KBM-7 (cell line): ENCODE data around the gene DNAJB13.
"Not testable (repeated sequence)": the region's sequence is repeated elsewhere in the genome, so short reads cannot be mapped to it uniquely, and the experiment has no call there.

Source experiments
- DNase-seq: peaks from one replicate; pipeline ENCODE4 v3.0.0-alpha.2; 2015
- in situ Hi-C: fragments of 300-500 bp; cut with MboI; formaldehyde crosslinking; loops from 2 replicates; pipeline ENCODE4 v1.14.3; 2020; ENCODE audit warnings: low sequenced_read_pairs, low pct_unique_long_range_greater_than_20kb, mixed read lengths

The DNAJB13 gene

DNA sequence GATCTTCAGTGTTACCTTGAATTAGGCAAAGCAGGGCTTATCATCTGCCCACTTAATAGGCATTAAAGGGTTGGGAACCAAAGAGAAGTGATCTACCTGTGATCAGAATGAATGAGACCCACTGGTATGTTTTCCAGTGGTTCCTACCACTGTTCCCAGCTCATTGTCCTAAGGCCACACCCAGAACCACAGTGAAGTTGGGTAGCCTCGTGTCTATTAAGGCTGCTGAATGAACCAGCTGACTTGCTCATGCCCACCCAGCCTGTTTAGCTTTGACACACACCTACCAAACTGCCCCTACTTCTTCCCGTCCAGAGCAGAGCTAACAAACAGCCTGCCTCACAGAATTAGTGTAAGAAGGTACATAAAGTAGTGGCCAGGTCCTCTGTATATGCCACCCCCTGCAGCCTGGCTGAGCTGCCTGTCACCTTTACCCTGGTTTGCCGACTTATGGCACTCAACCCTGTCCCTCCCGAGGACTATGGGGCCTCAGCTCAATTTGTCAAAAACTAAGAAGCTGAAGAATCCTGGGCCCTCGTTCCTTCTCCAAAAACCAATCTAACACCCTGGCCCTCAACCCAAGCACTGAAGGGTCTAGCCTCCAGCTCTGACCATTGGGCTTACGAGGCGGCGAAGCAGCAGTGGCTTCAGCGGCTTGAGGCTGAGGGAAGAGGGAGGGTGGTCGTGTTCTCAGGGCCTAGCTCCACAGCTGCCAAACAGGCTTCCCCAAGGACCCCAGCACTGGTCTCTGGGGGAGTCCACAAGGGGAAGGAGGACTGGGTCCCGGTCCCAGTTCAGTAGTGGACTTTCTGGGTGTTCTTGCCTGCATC lies 22.0 kb downstream of the DNAJB13 start:
- DNase-seq, result no peak
- in situ Hi-C loops, result no loop called here

DNA sequence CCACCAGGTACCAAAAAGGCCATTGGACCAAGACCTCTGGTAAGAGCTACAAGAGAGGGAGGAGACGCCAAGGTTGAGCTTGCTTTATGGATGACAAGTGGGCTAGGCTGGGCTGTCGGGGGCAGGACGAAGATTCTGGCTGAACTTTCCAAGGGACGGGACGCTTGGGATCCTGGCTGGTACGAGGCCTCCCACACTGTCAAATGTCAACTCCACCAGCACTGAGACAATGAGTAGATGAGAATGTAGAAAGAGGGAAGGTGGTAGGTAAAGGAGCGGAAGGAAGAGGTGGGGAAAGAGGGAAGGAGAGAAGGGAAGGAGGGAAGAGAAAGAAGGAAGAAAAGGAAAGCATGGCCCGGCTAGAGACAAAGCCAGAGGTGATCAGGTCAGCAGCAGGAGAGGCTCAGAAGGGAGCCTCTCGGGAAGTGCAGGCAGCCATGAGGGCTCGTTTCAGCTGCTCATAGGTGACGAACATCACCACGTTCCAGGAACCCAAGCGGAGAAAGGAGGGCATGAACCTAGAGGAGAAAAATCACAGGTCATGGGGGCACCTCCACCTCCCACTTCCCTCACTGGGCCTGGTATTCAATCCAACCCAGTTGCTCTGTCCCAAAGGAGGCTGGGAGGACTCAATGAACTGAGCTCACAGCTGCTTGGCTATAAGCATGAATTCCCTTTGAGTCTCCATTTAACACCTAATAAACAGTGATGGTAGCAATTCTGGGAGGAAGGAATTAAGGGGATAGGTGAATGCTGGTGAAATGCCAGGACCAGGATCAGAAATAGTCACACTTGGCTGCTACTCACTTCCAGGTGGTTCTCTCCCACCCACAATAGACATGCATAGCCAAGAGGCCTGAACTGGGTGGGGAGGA lies 24.0 kb downstream of the DNAJB13 start:
- in situ Hi-C loops, result no loop called here
- DNase-seq, result no peak

DNA sequence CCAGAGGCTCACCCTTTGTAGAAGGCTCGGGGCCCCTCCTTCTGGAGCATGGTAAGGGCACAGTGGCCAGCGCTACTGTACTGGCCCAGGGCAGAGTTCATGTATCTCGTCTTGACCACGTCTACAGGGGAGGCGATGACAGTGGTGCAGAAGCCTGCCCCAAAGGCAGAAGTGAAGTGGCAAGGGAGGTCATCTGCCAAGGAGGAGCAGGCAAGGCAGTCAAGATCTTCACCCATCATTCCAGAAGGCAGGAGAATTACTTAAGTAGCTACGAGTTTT lies 24.6 kb downstream of the DNAJB13 start:
- no peak for DNase-seq
- in situ Hi-C loops, result no loop called here

DNA sequence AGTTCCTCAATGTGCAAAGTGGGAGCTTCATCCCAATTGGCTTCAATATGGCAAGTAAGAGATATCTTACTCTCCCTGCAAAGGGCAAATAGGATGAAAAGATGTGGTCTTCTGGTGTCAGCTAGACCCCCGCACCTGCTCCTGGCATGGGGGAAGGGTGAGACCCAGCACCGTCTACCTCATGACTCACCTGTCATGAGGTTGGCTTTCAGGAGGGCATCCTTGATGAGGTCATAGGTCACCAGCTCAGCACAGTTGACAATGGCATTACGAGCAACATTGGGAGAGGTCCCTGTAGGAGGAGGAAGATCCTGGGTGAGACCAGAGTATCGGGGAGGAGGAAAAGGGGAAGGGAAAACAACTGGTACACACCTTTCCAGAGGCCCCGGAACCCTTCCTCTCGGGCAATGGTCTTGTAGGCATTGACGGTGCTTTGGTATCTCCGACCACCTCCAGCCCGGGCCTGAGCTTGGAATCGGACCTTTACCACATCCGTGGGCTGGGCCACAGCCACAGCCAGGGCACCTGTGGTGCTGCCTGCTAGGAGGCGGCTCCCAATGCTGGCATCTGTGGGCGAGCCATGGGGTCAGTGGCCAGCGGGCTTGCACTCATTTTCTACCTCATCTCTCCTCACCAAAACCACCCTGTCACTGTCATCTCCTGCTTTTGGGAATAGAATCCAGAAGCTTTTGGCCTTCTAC lies 25.8 kb downstream of the DNAJB13 start:
- no peak for DNase-seq
- in situ Hi-C loops, result no loop called here

DNA sequence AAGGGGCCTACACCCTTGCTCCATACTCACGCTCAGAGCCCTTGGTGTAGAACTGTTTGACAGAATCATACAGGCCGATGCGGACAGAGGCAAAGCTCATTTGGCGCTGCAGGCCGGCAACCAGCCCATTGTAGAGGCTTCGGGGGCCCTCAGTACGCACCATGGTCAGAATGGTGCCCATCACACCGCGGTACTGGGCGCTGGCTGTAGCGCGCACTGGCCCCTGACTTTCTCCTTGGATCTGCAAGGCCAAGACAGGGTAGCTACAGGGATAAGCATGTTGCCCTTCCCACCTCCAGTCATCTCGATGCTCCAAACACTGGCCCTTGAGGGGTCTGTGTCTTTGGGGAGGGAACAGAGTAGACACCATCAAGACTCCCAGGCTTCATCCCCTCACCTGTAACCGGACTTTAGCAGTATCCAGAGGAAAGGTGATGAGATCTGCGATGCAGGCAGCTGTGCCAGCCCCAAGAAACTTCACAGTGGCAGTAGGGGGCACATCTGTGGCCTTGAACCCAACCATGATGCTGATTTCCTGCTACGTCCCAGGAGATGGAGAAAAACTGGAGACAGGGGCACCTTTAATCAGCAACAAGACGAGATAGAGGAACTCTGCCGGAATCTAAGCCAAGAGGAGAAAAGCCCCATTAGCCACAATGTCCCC lies 27.2 kb downstream of the DNAJB13 start:
- DNase-seq, result no peak
- in situ Hi-C loops, result no loop called here

DNA sequence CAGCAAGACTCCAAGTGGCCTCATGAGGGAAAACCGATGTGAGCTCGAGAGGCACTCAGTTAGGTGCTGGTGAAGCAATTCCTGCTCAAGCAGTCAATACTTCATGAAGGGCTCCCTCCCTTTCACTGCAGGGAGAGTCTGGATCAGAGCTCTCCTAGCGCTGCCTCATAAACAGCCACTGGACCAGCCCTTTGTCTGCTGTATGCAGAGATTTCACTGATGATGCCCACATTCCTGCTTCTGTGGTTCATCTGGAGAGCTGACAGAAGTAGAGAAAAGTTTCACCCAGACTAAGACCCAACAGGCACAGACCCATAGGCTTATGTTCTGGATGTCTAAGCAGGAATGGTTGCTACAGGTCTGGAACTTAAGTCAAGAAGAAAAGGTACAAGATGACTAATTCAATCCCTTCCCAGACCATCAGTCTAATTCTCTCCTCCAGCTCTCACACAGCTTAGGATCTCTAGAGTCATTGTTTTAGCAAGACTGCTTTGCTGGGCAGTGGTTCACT lies 27.8 kb downstream of the DNAJB13 start:
- in situ Hi-C loops, result no loop called here
- DNase-seq, result no peak

DNA sequence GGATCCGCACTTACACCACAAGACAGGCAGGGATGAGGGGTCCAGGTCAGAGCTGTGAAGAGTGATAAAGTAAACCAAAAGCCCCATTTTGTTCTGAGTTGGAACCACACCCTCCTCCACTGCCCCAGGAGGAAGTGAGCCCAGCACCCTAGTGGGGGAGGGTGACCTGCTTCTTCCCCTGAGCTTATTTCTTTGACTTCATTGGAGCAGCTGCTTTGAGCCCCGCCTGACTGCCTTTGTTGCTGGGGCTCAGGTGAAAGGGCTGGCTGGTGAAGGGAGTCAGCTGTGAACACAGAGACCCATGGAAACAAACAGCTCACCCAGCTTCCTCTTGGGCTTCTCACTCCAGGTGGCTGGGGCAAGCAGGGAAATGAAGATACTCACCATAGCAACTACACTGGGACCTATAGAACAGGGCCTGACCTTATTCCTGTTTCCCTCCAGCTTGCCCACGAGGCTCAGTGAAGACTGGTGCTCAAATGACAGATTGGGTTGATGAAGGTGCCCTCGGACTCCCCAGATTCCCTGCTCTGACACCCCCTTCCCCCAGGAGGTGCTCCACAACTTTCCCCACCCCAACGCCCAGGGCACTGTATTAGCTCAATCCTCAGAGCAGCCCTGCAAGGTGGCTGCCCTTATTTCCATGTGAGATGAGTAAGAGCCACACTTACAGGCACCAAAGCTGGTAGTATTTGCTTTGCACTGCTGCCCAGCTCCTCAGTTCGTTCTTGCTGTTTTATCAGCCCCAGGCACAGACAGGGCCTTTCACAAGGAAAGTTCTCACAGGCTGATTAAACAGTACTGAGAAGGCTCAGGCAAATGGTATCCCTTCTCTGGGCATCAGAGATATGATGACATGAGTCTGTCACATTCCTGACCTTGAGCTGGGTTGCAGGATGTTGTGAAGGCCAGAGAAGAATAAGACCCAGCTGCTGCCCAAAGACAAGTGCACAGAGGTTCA lies 29.5 kb downstream of the DNAJB13 start:
- DNase-seq, result peak; percentile 86
- in situ Hi-C loops, result no loop called here

DNA sequence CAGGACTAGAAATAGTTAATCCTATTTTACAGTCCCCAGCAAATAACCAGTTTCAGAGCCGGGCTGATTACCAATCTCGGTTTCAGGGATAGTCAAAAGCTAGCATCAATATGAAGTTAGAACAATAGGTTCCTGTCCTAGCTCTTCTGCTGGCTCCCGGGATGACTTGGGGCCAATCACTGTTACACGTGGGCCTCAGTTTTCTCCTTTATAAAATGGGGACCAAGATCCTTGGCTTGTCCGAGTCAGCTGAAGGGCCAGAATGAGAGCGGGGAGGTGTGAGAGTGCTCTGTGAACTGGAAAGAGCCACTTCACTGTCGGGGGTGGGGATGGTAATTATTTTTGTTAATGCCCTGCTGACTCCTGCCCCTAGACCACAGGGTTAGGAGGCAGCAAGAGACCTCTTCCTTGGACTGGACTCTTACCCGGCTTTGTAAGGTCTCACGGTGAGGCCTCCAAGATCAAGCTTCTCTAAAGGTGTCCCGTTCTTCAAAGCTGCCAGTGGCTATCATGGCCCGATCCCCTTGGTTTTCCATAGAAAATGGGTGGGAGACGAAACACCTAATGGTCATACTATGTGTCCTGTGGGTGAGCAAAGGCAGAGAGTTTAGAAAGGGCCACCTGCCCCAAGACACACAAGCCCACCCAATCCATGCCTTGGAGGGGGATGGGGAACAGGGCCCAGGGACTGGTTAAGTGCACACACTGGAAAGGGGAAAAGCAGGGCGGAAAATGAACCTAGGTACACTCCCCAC lies 30.4 kb downstream of the DNAJB13 start:
- in situ Hi-C loops, result no loop called here
- DNase-seq, result no peak

DNA sequence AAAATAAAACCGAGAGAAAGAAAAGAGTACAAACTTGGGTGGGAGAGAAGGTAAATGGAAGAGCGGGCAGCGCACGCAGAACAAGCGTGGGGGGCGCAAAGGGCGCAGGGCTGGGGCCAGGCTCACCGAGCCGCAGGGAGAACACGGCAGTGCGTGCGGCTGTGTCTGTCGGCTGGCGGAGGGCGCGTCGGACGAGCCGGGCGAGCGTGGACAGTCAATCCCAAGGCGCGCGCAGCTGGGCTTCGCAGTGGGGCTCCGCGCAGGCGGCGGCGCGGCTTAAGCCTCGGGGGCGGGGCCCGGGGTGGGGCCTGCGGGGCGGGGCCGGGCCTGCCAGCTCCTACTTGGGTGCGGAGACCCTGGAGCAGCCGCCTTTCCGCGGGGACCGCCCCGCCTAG lies 31.8 kb downstream of the DNAJB13 start, which contains the start of gene UCP2:
UCP2 (minus strand) TSS at position 249 of the 395 bp plus-strand sequence. CDS start 4,465 bp downstream, outside the sequence.
- in situ Hi-C loops, result no loop called here
- DNase-seq, result no peak

DNA sequence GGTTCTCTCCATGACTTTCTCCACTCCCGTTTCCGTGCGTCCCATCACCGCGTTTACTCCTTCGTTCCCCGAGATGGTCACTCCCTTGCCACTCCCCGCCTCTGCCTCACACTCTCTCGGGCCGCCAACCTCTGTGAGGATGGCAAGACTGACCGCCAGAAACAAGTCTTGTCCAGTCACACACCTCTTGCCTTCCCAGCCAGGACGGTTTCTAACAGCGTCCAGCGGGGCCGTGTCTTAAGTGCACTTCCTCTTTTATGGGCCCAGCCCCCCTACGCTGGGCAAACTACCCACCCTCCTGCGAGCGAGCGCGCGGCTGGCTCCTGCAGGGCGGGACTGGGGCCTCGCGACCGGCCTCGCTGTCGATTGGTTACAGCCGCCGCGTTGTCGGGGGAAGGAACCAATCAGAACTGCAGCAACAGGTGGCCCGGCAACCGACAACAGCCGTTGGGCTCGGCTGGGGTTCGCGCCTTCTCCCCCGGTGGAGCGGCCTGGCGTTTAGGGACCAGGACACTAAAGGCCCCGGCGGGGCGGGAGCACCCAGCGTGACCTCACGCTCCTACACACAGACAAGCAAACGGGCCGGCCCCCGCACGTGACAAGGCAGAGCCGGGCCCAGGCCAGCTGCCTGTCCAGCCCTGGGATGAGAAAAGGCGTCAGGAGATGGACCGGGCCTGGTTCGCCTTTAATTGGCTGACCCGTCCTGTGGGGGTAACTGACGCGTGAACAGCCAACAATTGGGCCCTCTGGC lies 32.3 kb downstream of the DNAJB13 start:
- DNase-seq, result peak; percentile 99
- in situ Hi-C loops, result no loop called here

DNA sequence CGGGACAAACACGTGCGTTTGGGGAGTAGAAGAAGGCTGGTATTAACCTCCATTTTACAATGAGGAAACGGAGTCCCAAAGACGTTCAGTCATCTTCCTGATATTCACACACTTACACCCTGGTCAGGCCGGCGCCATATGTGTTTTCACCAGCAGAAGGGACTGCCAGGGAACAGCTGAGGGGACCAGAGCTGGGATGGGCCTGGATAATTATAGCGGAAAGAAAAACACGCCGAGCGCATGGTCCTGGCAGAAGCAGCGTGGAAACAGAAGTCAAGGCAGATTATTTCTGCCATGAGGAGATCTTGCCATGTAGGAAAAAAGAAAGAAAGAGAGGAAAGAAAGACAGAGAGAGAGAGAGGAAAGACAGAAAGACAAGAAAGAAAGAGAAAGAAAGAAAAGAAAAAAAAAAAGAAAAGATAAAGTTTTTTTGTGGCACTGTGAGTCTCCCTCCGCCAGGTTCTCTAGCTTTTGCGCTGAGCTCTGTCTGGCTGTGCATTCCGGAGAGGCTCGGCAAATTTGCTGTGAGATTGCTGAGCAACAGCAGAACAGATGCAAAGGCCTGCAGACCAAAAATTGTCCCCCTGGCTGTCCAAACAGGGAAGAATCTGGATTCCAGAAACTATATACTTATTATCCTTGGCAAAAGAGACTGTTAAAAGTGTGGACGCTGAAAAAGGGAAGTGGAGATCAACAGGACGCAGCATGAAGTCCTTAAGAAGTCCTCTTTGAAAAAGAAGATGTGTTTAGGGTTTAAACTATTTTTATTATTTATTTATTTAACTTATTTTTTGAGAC lies 33.1 kb downstream of the DNAJB13 start:
- peak; percentile 53 for DNase-seq
- in situ Hi-C loops, result no loop called here

DNA sequence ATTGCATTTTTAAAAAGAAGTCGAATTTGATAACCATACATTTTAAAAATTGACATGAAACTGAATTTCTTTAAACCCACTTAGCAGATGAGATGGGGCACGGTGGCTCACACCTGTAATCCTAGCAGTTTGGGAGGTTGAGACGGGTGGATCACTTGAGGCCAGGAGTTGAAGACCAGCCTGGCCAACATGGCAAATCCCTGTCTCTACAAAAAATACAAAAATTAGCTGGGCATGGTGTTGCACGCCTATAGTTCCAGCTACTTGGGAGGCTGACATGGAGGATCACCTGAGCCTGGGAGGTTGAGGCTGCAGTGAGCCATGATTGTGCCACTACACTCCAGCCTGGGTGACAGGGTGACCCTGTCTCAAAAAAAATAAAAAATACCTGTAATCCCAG lies 34.8 kb downstream of the DNAJB13 start:
- DNase-seq, in situ Hi-C loops: not testable (repeated sequence)

DNA sequence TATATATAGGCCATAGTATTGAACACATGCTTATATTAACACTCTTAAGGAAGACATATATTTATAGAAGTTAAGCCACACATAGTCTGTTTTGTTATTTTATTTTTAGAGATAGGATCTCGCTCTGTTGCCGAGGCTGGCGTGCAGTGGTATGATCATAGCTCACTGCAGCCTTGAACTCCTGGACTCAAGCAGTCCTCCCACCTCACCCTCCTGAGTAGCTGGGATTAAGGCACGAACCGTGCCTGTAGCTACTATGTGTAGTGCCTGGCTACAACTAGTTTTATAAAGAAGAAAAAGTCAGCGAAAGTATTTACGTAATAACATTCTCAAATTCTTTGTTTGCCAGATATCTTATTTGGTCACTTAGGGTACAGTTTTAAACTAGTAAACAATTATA lies 37.4 kb downstream of the DNAJB13 start:
- in situ Hi-C loops, result no loop called here
- DNase-seq, result no peak

DNA sequence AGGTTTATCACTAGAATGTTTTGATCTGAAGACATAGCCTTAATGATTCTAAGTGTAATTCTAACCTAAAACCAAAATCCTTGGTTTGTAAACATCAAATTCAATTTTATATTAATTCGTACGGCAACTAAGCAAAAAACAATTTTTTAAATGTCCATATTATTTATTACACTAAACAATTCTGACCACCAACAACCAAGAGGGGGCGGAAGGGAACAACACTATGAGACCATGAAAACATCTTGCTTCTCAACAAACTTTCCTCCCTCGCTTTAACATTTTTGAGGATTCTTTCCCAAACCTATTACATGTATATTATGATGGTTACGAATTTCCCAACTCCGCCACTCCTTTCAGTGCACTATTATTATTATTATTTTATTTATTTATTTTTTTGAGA lies 38.3 kb downstream of the DNAJB13 start:
- DNase-seq, result no peak
- in situ Hi-C loops, result no loop called here

DNA sequence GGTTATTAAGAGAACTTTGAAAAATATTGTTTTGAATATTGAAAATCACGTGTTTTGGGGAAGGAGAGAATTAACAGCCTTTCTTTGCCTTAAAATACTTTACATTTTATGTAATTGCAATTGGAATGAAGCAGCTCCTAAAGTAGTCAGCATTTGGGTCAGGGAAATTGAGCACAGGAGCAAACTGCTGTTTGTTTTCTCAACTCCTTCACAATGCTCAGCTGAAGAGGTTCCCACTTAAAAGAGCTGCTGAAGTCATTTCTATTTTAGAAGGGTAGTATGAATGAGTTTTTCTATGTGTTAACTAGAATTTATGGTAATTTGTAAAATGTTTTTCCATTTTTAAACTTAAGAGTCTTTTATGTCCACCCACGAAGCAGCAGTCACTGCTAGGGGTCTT lies 39.9 kb downstream of the DNAJB13 start:
- in situ Hi-C loops, result no loop called here
- no peak for DNase-seq

DNA sequence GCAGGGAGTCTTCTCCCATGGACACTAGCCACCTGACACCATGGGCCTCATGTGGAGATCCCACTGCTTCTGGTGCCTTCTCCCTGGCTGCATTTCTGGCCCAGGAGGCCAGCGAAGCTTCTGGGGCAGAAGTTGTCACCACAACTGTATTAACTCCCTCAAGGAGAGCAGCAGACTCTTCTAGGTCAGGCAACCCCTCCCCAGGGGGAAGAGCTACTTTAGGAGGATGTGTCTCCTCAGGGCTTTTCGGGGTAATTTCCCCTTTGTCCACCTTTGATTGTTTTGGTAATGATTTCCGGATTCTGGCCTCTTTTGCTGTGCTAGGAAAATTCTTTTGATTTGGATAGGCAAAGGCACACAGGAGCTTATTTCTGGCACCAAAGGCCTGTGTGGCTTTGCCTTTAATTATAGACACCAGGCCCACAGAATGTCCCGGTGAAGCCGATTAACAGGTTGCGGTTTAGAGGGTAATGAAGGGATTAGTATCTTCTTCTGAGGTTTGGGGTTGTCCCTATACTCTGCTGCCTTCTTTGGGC lies 40.7 kb downstream of the DNAJB13 start:
- DNase-seq, result no peak
- in situ Hi-C loops, result no loop called here
